PC-3 (cell line): ENCODE results near the gene GRB7.
"Not testable (repeated sequence)": the region's sequence is repeated elsewhere in the genome, so short reads cannot be mapped to it uniquely, and the experiment has no call there.

Source experiments
- EZH2 ChIP-seq: fragments of 300-600 bp; sonication (generic); IDR thresholded peaks from one replicate; pipeline ENCODE4 v1.6.1; 2017; ENCODE audit warnings: antibody characterized with exemption, mild to moderate bottlenecking, low read length; ENCODE audit not compliant: unreplicated experiment
- EZH2phosphoT487 ChIP-seq: fragments of 300-600 bp; sonication (generic); IDR thresholded peaks from 2 replicates; pipeline ENCODE4 v1.6.1; 2018; ENCODE audit warnings: mild to moderate bottlenecking, antibody characterized with exemption, low read length, borderline replicate concordance
- TF ChIP-seq, protein P1 (sequence below): fragments of 300-600 bp; sonication (generic); conservative IDR thresholded peaks from 2 replicates; pipeline ENCODE4 v1.5.1; 2017; ENCODE audit warnings: antibody characterized with exemption, low read depth, mild to moderate bottlenecking, low read length

DNA sequence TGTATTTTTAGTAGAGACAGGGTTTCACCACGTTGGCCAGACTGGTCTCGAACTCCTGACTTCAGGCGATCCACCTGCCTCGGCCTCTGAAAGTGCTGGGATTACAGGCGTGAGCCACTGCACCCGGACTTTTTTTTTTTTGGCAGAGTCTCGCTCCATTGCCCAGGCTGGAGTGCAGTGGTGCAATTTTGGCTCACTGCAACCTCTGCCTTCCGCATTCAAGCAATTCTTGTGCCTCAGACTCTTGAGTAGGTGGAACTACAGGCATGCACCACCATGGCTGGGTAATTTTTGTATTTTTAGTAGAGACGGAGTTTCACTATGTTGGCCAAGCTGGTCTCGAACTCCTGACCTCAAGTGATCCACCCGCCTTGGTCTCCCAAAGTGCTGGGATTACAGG is 26.7 kb upstream of the GRB7 start:
- TF ChIP-seq, protein P1, sequence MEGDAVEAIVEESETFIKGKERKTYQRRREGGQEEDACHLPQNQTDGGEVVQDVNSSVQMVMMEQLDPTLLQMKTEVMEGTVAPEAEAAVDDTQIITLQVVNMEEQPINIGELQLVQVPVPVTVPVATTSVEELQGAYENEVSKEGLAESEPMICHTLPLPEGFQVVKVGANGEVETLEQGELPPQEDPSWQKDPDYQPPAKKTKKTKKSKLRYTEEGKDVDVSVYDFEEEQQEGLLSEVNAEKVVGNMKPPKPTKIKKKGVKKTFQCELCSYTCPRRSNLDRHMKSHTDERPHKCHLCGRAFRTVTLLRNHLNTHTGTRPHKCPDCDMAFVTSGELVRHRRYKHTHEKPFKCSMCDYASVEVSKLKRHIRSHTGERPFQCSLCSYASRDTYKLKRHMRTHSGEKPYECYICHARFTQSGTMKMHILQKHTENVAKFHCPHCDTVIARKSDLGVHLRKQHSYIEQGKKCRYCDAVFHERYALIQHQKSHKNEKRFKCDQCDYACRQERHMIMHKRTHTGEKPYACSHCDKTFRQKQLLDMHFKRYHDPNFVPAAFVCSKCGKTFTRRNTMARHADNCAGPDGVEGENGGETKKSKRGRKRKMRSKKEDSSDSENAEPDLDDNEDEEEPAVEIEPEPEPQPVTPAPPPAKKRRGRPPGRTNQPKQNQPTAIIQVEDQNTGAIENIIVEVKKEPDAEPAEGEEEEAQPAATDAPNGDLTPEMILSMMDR: not testable (repeated sequence)
- not testable (repeated sequence) for TF ChIP-seq EZH2phosphoT487, EZH2
